ENCODE measurements around the gene BBS9.

The BBS9 gene

GRCh38 chr7:33627741-33628140 is 498.4 kb downstream of the BBS9 start:
- DNase-seq, result no peak

GRCh38 chr7:33628894-33629293 is 499.5 kb downstream of the BBS9 start:
- DNase-seq, result no peak

- no peak for DNase-seq
Observed at GRCh38 chr7:33630359-33630758, 501.0 kb downstream of the BBS9 start.

GRCh38 chr7:33632322-33632721 is 503.0 kb downstream of the BBS9 start:
- no peak for DNase-seq

GRCh38 chr7:33632840-33633525 is 503.6 kb downstream of the BBS9 start:
- DNase-seq, result no peak

GRCh38 chr7:33634606-33635005 is 505.2 kb downstream of the BBS9 start:
- DNase-seq, result no peak

- no peak for DNase-seq
Observed at GRCh38 chr7:33636359-33636758, 507.0 kb downstream of the BBS9 start.

GRCh38 chr7:33639552-33640197 is 510.3 kb downstream of the BBS9 start:
- no peak for DNase-seq

GRCh38 chr7:33640741-33641140 is 511.4 kb downstream of the BBS9 start:
- DNase-seq, result no peak

- DNase-seq, result no peak
Observed at GRCh38 chr7:33642312-33642711, 512.9 kb downstream of the BBS9 start.

GRCh38 chr7:33643530-33643929 is 514.2 kb downstream of the BBS9 start:
- no peak for DNase-seq

- no peak for DNase-seq
Observed at GRCh38 chr7:33644489-33644888, 515.1 kb downstream of the BBS9 start.

- no peak for DNase-seq
Observed at GRCh38 chr7:33645104-33645503, 515.7 kb downstream of the BBS9 start.

- DNase-seq, result no peak
Observed at GRCh38 chr7:33646166-33646565, 516.8 kb downstream of the BBS9 start.

GRCh38 chr7:33646891-33647391 is 517.6 kb downstream of the BBS9 start:
- DNase-seq, result no peak

- DNase-seq, result no peak
Observed at GRCh38 chr7:33649476-33650441, 520.4 kb downstream of the BBS9 start.

GRCh38 chr7:33650828-33651227 is 521.5 kb downstream of the BBS9 start:
- DNase-seq, result no peak

- DNase-seq, result no peak
Observed at GRCh38 chr7:33651998-33652515, 522.7 kb downstream of the BBS9 start.

GRCh38 chr7:33654676-33655075 is 525.3 kb downstream of the BBS9 start:
- DNase-seq, result no peak

All from NCI-H526 (cell line).